ENCODE data around the gene IMPG2. TPM values are rescaled to one million over a fixed set of nuclear protein-coding genes. Genes with fewer than 3 reads are reported as not detected.

IMPG2 gene
- polyA plus RNA-seq, 6 donors from 2014 or later = not detected

DNA sequence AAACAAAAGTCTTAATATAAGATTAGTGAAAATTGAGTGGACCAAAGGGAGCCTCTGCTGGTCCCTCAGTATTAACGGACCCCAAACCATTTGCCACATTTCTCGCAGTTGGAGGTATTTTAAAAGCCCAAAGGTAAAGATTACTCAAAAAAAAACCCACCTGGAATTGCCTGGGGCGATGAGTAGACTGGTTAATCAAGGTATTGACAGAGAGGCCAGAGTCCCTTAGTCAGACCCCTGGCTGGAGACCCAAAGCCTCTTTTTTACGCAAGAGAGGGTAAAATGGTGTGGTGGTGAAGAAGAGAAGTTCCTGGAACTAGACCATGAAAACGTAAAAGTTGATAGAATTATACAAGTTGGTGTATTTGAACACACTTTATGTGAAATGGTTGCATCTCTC lies 137.2 kb downstream of the IMPG2 start:
- Mint-ChIP-seq H3K27me3 (peaks cover 9 to 14% (median 13%) of the 10 kb centered on the region in 3 donors), H3K36me3 (no peaks in the 10 kb centered on the region), H3K4me1 (peaks cover 0 to 3% (median 0%) of the 10 kb centered on the region in 3 donors), H3K9me3 (peaks cover 0 to 4% (median 0%) of the 10 kb centered on the region in 7 donors), H3K4me3 (no peak overlapping the region), H3K27ac (no peak overlapping the region)
- DNase-seq (no peak), ATAC-seq (ENCODE audit: low read depth in 2 of 2) (no peak)

- ATAC-seq (ENCODE audit: low read depth in 2 of 2) (no peak), DNase-seq (no peak)
- H3K36me3 Mint-ChIP-seq = no peaks in the 10 kb centered on the region
- peaks cover 9 to 14% (median 13%) of the 10 kb centered on the region in 3 donors for H3K27me3 Mint-ChIP-seq
- H3K27ac Mint-ChIP-seq = no peak overlapping the region
- H3K4me1 Mint-ChIP-seq = peaks cover 0 to 3% (median 0%) of the 10 kb centered on the region in 3 donors
- no peak overlapping the region for H3K4me3 Mint-ChIP-seq
- peaks cover 0 to 4% (median 0%) of the 10 kb centered on the region in 7 donors for H3K9me3 Mint-ChIP-seq
Measured at GRCh38 chr3:101182734-101183133, 137.6 kb downstream of the IMPG2 start.

DNA sequence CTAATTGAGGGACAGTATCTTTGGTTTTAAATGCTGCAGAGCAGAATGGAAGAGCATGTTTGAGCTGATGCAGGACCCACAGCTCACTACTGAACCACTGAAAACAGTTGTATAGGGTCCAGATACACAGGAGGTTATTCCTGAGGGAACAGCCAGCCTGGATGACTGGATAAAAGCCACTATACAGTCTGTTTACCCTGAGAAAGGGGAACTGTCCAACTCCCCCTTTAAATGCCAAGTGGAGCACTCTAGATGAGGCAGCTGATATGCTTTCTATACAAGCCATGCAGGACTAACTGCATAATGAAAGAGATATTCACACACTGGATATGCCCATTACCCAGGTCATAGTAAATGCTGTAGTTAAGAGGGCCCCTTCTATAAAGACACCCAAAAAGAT lies 138.6 kb downstream of the IMPG2 start:
- Mint-ChIP-seq H3K4me3 (no peak overlapping the region), H3K27me3 (peaks cover 9 to 14% (median 13%) of the 10 kb centered on the region in 3 donors), H3K4me1 (peaks cover 0 to 3% (median 0%) of the 10 kb centered on the region in 3 donors), H3K9me3 (peaks cover 0 to 4% (median 0%) of the 10 kb centered on the region in 7 donors), H3K36me3 (no peaks in the 10 kb centered on the region), H3K27ac (no peak overlapping the region)
- DNase-seq = no peak
- ATAC-seq (ENCODE audit: low read depth in 2 of 2) = no peak

GRCh38 chr3:101179637-101180036 lies 140.7 kb downstream of the IMPG2 start:
- Mint-ChIP-seq H3K36me3 (no peaks in the 10 kb centered on the region), H3K4me3 (no peak overlapping the region), H3K4me1 (no peaks in the 10 kb centered on the region), H3K27me3 (peaks cover 9 to 13% (median 9%) of the 10 kb centered on the region in 3 donors), H3K9me3 (peaks cover 0 to 13% (median 2%) of the 10 kb centered on the region in 7 donors), H3K27ac (no peak overlapping the region)
- ATAC-seq (ENCODE audit: low read depth in 2 of 2) (no peak), DNase-seq (no peak)

DNA sequence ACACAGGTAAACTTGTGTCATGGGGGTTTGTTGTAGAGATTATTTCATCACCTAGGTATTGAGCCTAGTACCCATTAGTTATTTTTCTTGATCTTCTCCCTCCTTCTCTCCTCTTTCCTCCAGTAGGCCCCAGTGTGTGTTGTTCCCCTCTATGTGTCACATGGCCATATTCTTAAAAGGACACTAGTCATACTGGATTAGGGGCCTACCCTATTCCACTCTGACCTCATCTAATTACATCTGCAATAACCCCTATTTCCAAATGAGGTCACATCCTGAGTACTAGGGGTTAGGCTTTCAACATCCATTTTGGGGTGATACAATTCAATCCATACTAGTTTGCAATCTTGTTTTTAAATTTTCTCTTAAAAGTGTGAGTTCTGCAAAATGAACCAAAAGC lies 142.8 kb downstream of the IMPG2 start:
- H3K9me3 Mint-ChIP-seq = peaks cover 0 to 23% (median 5%) of the 10 kb centered on the region in 7 donors
- no peak overlapping the region for H3K27ac Mint-ChIP-seq
- ATAC-seq (ENCODE audit: low read depth in 2 of 2) = no peak
- H3K36me3 Mint-ChIP-seq = no peaks in the 10 kb centered on the region
- H3K4me3 Mint-ChIP-seq = no peak overlapping the region
- no peak for DNase-seq
- H3K27me3 Mint-ChIP-seq = peaks cover 9 to 13% (median 9%) of the 10 kb centered on the region in 3 donors
- no peaks in the 10 kb centered on the region for H3K4me1 Mint-ChIP-seq

Other genes with a start within 250 kb of the IMPG2 start
- gene SENP7, start 192.6 kb upstream of the IMPG2 start, polyA plus RNA-seq (ENCODE audit: low read depth in 6 of 6) = 10 to 100 TPM in 3 of 6 donors, 1 to 10 TPM in 3; 7.7 to 13.3 (median 10.9) TPM
- 10 to 100 TPM; 41.8 to 61.9 (median 52.6) TPM for gene TRMT10C, start 241.3 kb upstream of the IMPG2 start, polyA plus RNA-seq (ENCODE audit: low read depth in 6 of 6)